Measurements from ENCODE around the gene FRRS1. TPM values are rescaled to one million over a fixed set of nuclear protein-coding genes. Genes with fewer than 3 reads are reported as not detected.
A peak's percentile ranks its signal among the peaks of the same experiment; 100 is the strongest.

Gene FRRS1
- total and polyA plus RNA-seq, 2 of the 4 experiments (the other 2 are of a cell fraction) = 3.8 to 23.5 TPM

GRCh38 chr1:99697580-99697979 lies 68.9 kb downstream of the FRRS1 start:
- Histone ChIP-seq H4K5ac (ENCODE audit: low read depth, low read length) (no peak overlapping the region), H3K9me1 (ENCODE audit: insufficient read depth, low read length) (no peaks in the 10 kb centered on the region), H3K9me3 (ENCODE audit: control insufficient read depth, insufficient read depth, low read length) (peaks cover 3% of the 10 kb centered on the region; the same call in 1 of the 2 replicates), H3K27ac (ENCODE audit: insufficient read depth, low read length) (no peak overlapping the region), H3K4me1 (ENCODE audit: control insufficient read depth, insufficient read depth, low read length) (no peaks in the 10 kb centered on the region), H2BK5ac (ENCODE audit: low read depth, low read length, poor library complexity, severe bottlenecking) (no peak overlapping the region), H4K91ac (ENCODE audit: insufficient read depth, low read depth, low read length) (no peak overlapping the region), H3K14ac (replicated peaks; ENCODE audit: low read depth, low read length) (no peak overlapping the region), H2BK15ac (ENCODE audit: low read depth, low read length) (no peak overlapping the region), H3K4me3 (ENCODE audit: insufficient read depth, low read depth, low read length) (no peak overlapping the region), H3K18ac (ENCODE audit: low read depth, low read length) (no peak overlapping the region), H2BK20ac (ENCODE audit: low read depth, low read length) (no peak overlapping the region), H3K4me2 (ENCODE audit: low read depth, low read length) (no peak overlapping the region), H2AK9ac (replicated peaks; ENCODE audit: low read depth, low read length, poor library complexity) (no peak overlapping the region), H4K8ac (ENCODE audit: low read depth in 2 of 2, low read length in 2 of 2) (no peak overlapping the region), H2AK5ac (ENCODE audit: low read depth, low read length) (no peak overlapping the region), H3K27me3 (ENCODE audit: control insufficient read depth, insufficient read depth, low read length) (0 out of 2 replicates have a peak, but pooled peaks cover 2% of the 10 kb centered on the region), H3K4ac (ENCODE audit: low read depth, low read length) (no peak overlapping the region), H3K56ac (ENCODE audit: extremely low read depth, insufficient read depth, low read length) (no peak overlapping the region), H3K36me3 (ENCODE audit: control insufficient read depth, insufficient read depth, low read length) (no peaks in the 10 kb centered on the region), H4K20me1 (ENCODE audit: insufficient read depth, low read length) (no peaks in the 10 kb centered on the region), H3K23ac (ENCODE audit: low read depth, low read length) (no peak overlapping the region), H3K79me1 (ENCODE audit: low read depth in 1 of 2, low read length in 2 of 2) (no peaks in the 10 kb centered on the region), H3K9ac (ENCODE audit: low read depth, low read length) (no peak overlapping the region), H2AFZ (replicated peaks; ENCODE audit: low read length, poor library complexity) (no peak overlapping the region), H2BK120ac (ENCODE audit: low read depth, low read length) (no peak overlapping the region)
- WGBS, 2 experiments (ENCODE audit: extremely low coverage in 2 of 2, insufficient read length in 1 of 2) = no CpG with 5 or more reads among the region's 1 CpG
- intact Hi-C loops (cut with micrococcal nuclease) (no loop called here), in situ Hi-C loops (cut with MboI; ENCODE audit: low sequenced_read_pairs) (no loop called here), dilution Hi-C loops (cut with HindIII; ENCODE audit: low sequenced_read_pairs, unreplicated experiment) (no loop called here)
- no peak for TF ChIP-seq RFX5 (IDR thresholded peaks at IDR 0.05; ENCODE audit: low read depth, low read length)
- peak; percentile 92 for TF ChIP-seq MAFK (IDR thresholded peaks at IDR 0.05; ENCODE audit: low read depth, low read length)
- ChIA-PET POLR2A (ENCODE audit: unreplicated experiment) (no interaction called here), CTCF (no interaction called here)
- ATAC-seq (ENCODE audit: low read depth) (no peak), DNase-seq (no peak)
- BruUV-seq (replicated peaks) = no TSS peak

All from IMR-90 (cell line).